K562 (cell line): ENCODE results near the gene ASB7.

Experiments
- POLR2A ChIP-seq: fragments of 450-650 bp; conservative IDR thresholded peaks from 2 replicates; pipeline ENCODE4 v1.6.1; 2016
- TF ChIP-seq, protein P1 (sequence below): sonication (generic); formaldehyde crosslinking; IDR thresholded peaks from 2 replicates; pipeline ENCODE4 v1.8.0; 2022; ENCODE audit warnings: mild to moderate bottlenecking, missing genetic modification reagents

GRCh38 chr15:100692246-100692645 is 89.9 kb downstream of the ASB7 start:
- TF ChIP-seq, protein P1, sequence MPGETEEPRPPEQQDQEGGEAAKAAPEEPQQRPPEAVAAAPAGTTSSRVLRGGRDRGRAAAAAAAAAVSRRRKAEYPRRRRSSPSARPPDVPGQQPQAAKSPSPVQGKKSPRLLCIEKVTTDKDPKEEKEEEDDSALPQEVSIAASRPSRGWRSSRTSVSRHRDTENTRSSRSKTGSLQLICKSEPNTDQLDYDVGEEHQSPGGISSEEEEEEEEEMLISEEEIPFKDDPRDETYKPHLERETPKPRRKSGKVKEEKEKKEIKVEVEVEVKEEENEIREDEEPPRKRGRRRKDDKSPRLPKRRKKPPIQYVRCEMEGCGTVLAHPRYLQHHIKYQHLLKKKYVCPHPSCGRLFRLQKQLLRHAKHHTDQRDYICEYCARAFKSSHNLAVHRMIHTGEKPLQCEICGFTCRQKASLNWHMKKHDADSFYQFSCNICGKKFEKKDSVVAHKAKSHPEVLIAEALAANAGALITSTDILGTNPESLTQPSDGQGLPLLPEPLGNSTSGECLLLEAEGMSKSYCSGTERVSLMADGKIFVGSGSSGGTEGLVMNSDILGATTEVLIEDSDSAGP (CRISPR knock-in tag) = no peak
- no peak for TF ChIP-seq POLR2A
